ENCODE measurements around the gene TTC34. TPM values are rescaled to one million over a fixed set of nuclear protein-coding genes. Genes with fewer than 3 reads are reported as not detected.

Gene TTC34
- total and polyA plus RNA-seq, 10 of the 15 experiments (the other 5 are each of a cell fraction or from before 2014, with no cell fraction given) = 0.03 to 0.49 (median 0.05) TPM; not detected in 2

DNA sequence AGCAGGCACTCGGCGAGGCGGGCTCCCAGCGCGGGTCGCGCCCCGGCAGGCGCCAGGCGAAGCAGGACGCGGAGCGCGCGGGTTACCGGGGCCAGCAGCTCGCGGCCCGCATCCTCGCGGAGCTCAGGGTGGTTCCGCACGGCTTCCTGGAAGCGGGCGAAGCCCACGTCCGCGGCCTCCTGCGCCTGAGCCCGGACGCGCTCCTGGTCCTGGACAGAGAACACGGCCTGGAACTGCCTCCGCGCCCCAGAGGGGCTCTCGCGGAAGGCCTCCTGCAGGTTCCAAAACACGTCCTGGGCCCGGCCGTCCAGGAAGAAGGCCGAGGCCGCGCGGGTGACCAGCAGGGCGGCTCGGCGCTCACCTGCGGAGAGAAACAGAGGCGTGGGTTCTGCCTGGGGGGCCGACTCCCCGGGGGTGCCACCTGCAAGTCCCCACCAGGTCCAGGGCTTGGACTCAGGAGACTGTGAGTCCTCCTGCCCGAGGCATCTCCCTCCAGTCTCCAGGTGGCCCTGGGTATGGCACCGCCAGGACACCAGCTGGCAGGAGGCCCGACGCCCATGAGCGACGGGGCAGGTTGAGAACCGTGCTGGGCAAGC is 11.4 kb downstream of the TTC34 start:
- in situ Hi-C loops (cut with MboI) = loop anchor here (10.0 to 25.0 kb wide), 2 partner anchors 375 to 828 kb away; partner anchors contain the start of gene PEX10
- no peaks in the 10 kb centered on the region for H3K27me3 ChIP-seq (replicated peaks in 1 of 2; ENCODE audit: control insufficient read depth in 2 of 2, insufficient read depth in 2 of 2, low read length in 1 of 2)
- no peak overlapping the region for H3K4me2 ChIP-seq (ENCODE audit: control insufficient read depth, insufficient read depth)
- ChIA-PET RAD21 (ENCODE audit: unreplicated experiment) (no interaction called here), CTCF (no interaction called here), SMC1A (ENCODE audit: uncharacterized antibody, unreplicated experiment) (no interaction called here), POLR2A (no interaction called here)
- 79% methylated on average over 47 of the region's 58 CpGs for WGBS (ENCODE audit: insufficient coverage, insufficient replicate concordance, low lambda C conversion rate, missing lambda C conversion rate)
- no peak overlapping the region for H3K27ac ChIP-seq (ENCODE audit: control insufficient read depth, insufficient read depth)
- H4K20me1 ChIP-seq (ENCODE audit: control insufficient read depth, insufficient read depth) = no peaks in the 10 kb centered on the region
- FAIRE-seq (no peak), DNase-seq (ENCODE audit: low read depth, low spot score) (no peak), ATAC-seq (no peak)
- no peaks in the 10 kb centered on the region for H3K36me3 ChIP-seq (ENCODE audit: control insufficient read depth in 2 of 2, insufficient read depth in 2 of 2, low read length in 1 of 2)
- H3K79me2 ChIP-seq (ENCODE audit: control insufficient read depth, insufficient read depth, low read length) = no peaks in the 10 kb centered on the region
- H2AFZ ChIP-seq (ENCODE audit: control insufficient read depth, low read depth, low read length) = no peak overlapping the region
- intact Hi-C loops (cut with micrococcal nuclease; ENCODE audit: unreplicated experiment) = no loop called here
- peaks cover 1% of the 10 kb centered on the region; the same call in 2 of the 3 replicates for H3K9me3 ChIP-seq (replicated peaks; ENCODE audit: control insufficient read depth, insufficient read depth, low read length)
- no peaks in the 10 kb centered on the region for H3K4me1 ChIP-seq (ENCODE audit: control insufficient read depth, insufficient read depth, low read length)
- no TSS peak for BruUV-seq (replicated peaks)
- TF ChIP-seq PKNOX1 (IDR thresholded peaks at IDR 0.05) (no peak), SUZ12 (IDR thresholded peaks at IDR 0.05; ENCODE audit: unreplicated experiment) (no peak), ESRRA (IDR thresholded peaks at IDR 0.05; ENCODE audit: low read length) (no peak), EZH2 (IDR thresholded peaks at IDR 0.05; ENCODE audit: borderline replicate concordance, control insufficient read depth, low read depth, low read length) (no peak), POU2F2 (IDR thresholded peaks at IDR 0.05; ENCODE audit: borderline replicate concordance, low read depth, low read length) (no peak), USF1 (IDR thresholded peaks at IDR 0.05; ENCODE audit: borderline replicate concordance, extremely low read length, insufficient read depth, low read depth, low read length) (no peak), RAD21 (IDR thresholded peaks at IDR 0.05; ENCODE audit: insufficient read depth, low read depth, low read length) (no peak), CREM (IDR thresholded peaks at IDR 0.05; ENCODE audit: low read depth) (no peak)
- H3K4me3 ChIP-seq = no peak overlapping the region
- no peak overlapping the region for H3K9ac ChIP-seq (ENCODE audit: control insufficient read depth, insufficient read depth, low read length)

Measured in GM12878 (cell line).